Measurements from ENCODE around the gene AP2A1.

AP2A1 gene

DNA sequence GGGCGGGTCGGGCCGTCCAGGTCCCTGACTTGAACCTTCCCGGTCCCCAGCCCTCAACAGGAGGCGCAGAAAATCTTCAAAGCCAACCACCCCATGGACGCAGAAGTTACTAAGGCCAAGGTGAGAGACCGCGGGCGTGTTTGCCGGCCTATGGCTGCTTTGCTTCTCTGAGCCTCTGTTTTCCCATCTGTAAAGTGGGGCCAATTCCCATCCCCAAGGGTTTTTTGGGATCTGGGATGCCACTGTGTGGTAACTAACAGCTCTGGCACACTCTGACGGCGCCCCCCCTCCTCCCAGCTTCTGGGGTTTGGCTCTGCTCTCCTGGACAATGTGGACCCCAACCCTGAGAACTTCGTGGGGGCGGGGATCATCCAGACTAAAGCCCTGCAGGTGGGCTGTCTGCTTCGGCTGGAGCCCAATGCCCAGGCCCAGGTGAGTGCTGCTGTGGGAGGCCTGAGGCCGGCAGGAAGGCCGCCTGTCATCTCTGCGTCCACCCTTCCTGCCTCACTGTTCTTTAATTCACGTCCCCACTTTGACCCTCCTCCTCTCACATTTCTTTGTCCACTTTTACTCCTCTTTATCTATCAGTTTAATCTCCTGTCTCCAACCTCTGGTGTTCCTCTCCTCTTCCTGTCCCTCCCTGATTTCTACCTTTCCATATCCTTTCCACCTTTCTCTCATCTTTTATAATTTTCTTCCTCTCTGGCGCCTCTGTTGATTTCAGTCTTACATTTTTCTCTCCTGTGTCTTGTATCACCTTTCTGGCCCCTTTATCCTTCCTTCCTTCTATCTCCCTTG is 39.2 kb downstream of the AP2A1 start:
- Histone ChIP-seq H3K4me3 (ENCODE audit: low read depth, low read length) (no peak overlapping the region), H3K36me3 (ENCODE audit: insufficient read depth, low read length) (peaks cover 4% of the 10 kb centered on the region; the same call in 1 of the 2 replicates), H3K27ac (ENCODE audit: low read depth, low read length) (no peak overlapping the region), H3K79me2 (ENCODE audit: control insufficient read depth, insufficient read depth, low read length, unreplicated experiment) (no peaks in the 10 kb centered on the region), H3K27me3 (ENCODE audit: insufficient read depth, low read length) (no peaks in the 10 kb centered on the region), H3K4me1 (ENCODE audit: control insufficient read depth, insufficient read depth, low read length, unreplicated experiment) (no peaks in the 10 kb centered on the region), H2AFZ (ENCODE audit: low read length, unreplicated experiment) (no peak overlapping the region)

DNA sequence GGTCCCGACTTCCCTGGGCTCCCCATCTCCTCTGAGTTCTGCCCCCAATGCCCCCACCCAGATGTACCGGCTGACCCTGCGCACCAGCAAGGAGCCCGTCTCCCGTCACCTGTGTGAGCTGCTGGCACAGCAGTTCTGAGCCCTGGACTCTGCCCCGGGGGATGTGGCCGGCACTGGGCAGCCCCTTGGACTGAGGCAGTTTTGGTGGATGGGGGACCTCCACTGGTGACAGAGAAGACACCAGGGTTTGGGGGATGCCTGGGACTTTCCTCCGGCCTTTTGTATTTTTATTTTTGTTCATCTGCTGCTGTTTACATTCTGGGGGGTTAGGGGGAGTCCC is 39.8 kb downstream of the AP2A1 start:
- H3K36me3 ChIP-seq (ENCODE audit: insufficient read depth, low read length) = peaks cover 4% of the 10 kb centered on the region; the same call in 1 of the 2 replicates
- H3K27ac ChIP-seq (ENCODE audit: low read depth, low read length) = no peak overlapping the region
- H3K4me1 ChIP-seq (ENCODE audit: control insufficient read depth, insufficient read depth, low read length, unreplicated experiment) = no peaks in the 10 kb centered on the region
- H3K79me2 ChIP-seq (ENCODE audit: control insufficient read depth, insufficient read depth, low read length, unreplicated experiment) = no peaks in the 10 kb centered on the region
- no peaks in the 10 kb centered on the region for H3K27me3 ChIP-seq (ENCODE audit: insufficient read depth, low read length)
- H2AFZ ChIP-seq (ENCODE audit: low read length, unreplicated experiment) = no peak overlapping the region
- H3K4me3 ChIP-seq (ENCODE audit: low read depth, low read length) = no peak overlapping the region

DNA sequence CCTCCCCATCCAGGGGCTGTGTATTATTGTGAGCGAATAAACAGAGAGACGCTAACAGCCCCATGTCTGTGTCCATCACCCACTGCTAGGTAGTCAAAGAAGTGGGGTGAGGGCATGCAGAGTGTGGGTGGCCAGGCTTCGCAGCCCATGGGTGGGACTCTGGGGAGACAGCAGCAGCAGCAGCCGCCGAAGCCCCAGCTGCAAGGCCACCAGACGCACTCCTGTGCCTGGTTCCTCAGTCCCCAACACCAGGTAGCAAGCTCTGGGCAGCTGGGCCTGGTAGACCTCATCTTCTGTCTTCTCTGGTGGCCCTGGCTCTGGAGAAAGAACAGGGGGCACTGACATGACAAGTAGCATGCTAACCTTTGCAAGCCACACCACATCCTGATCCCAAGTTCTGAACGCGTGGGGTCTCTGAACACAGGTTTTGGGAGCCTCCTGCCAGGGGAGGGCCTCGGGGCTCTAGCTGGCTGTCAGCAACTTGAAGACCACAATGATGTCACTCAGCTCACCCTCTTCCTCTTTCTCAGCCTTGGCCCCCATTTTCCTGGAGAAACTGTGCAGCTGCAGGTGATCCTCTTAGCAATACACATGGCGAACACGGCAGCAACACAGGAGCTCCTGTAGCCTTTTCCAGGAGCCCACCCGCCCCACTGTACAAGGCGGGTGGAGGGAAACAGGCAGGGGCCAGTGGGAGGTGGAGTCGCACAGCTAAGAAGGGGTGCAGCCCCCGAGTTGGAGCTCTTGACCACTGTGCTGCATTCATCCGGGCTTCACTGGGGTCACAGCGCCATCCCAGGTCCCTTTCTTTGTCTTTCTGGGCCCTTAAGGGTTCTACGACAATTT is 40.5 kb downstream of the AP2A1 start:
- Histone ChIP-seq H3K27ac (ENCODE audit: low read depth, low read length) (no peak overlapping the region), H2AFZ (ENCODE audit: low read length, unreplicated experiment) (no peak overlapping the region), H3K36me3 (ENCODE audit: insufficient read depth, low read length) (peaks cover 4% of the 10 kb centered on the region; the same call in 1 of the 2 replicates), H3K4me1 (ENCODE audit: control insufficient read depth, insufficient read depth, low read length, unreplicated experiment) (peaks cover 2% of the 10 kb centered on the region), H3K4me3 (ENCODE audit: low read depth, low read length) (no peak overlapping the region), H3K79me2 (ENCODE audit: control insufficient read depth, insufficient read depth, low read length, unreplicated experiment) (no peaks in the 10 kb centered on the region), H3K27me3 (ENCODE audit: insufficient read depth, low read length) (no peaks in the 10 kb centered on the region)

DNA sequence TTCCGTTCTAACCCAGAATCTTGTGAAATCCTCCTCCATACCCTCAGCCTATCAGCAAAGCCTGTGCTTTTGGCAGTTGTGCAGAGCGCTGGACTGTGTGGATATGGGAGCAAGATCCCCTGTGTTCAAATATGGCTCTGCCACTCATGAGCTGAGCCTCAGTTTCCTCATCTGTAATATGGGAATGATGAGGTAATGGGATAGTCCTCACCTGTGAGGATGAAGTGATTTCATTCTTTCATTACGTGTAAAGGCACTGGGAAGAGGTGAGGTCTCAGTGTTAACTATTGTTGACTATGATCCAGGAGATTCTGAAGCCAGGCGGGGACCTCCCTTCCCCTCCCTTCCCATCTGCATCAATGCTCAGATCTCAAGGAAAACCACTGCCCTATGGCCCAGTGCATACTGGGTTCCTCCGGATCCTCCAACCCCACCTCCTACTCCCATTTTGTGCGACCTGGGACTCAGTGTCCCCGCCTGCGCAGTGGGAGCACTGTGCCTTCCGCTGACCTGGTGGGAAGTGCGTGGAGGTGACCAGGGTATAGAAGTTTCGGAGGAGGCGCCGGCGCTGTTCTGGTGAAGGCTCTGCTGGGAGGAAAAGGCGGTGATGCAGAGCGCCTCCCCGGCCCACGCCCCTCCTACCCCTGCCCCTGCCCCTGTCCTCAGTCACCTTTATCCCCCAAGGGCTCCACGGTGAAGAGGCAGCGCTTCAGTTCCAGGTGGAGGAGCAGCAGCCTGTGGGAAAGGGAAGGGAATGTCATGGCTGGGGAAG is 41.3 kb downstream of the AP2A1 start:
- H3K27me3 ChIP-seq (ENCODE audit: insufficient read depth, low read length) = no peaks in the 10 kb centered on the region
- peaks cover 4% of the 10 kb centered on the region; the same call in 1 of the 2 replicates for H3K36me3 ChIP-seq (ENCODE audit: insufficient read depth, low read length)
- H3K4me1 ChIP-seq (ENCODE audit: control insufficient read depth, insufficient read depth, low read length, unreplicated experiment) = peaks cover 4% of the 10 kb centered on the region
- 0 out of 2 replicates have a peak overlapping the region, but pooled peaks have one; percentile 74 for H3K4me3 ChIP-seq (ENCODE audit: low read depth, low read length)
- no peak overlapping the region for H3K27ac ChIP-seq (ENCODE audit: low read depth, low read length)
- H3K79me2 ChIP-seq (ENCODE audit: control insufficient read depth, insufficient read depth, low read length, unreplicated experiment) = no peaks in the 10 kb centered on the region
- H2AFZ ChIP-seq (ENCODE audit: low read length, unreplicated experiment) = no peak overlapping the region

DNA sequence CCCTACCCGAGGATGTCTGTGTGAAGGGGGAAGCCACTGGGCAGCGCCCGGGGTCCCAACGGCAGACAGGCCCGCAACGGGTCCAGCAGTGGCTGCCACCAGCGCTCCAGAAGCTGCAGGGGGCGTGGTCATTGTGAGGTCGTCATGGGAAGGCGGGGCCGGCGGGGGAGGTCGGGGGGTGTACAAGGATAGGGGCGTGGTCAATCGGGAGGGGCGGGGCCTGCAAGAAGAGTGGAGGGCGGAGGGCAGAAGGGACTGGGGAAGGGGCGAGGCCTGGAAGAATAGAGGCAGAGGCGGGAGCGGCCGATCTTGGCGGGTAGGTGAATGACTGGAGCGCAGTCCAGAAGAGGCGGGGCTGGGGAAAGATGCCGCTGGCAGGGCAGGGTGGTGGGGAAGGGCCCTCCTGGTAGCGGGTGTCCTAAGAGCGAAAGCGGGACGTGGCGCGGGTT is 41.9 kb downstream of the AP2A1 start:
- Histone ChIP-seq H3K4me3 (ENCODE audit: low read depth, low read length) (peak overlapping the region; percentile 74), H3K27ac (ENCODE audit: low read depth, low read length) (no peak overlapping the region), H3K79me2 (ENCODE audit: control insufficient read depth, insufficient read depth, low read length, unreplicated experiment) (no peaks in the 10 kb centered on the region), H2AFZ (ENCODE audit: low read length, unreplicated experiment) (peak overlapping the region; percentile 45), H3K27me3 (ENCODE audit: insufficient read depth, low read length) (no peaks in the 10 kb centered on the region), H3K4me1 (ENCODE audit: control insufficient read depth, insufficient read depth, low read length, unreplicated experiment) (peaks cover 4% of the 10 kb centered on the region), H3K36me3 (ENCODE audit: insufficient read depth, low read length) (peaks cover 4% of the 10 kb centered on the region; the same call in 1 of the 2 replicates)

DNA sequence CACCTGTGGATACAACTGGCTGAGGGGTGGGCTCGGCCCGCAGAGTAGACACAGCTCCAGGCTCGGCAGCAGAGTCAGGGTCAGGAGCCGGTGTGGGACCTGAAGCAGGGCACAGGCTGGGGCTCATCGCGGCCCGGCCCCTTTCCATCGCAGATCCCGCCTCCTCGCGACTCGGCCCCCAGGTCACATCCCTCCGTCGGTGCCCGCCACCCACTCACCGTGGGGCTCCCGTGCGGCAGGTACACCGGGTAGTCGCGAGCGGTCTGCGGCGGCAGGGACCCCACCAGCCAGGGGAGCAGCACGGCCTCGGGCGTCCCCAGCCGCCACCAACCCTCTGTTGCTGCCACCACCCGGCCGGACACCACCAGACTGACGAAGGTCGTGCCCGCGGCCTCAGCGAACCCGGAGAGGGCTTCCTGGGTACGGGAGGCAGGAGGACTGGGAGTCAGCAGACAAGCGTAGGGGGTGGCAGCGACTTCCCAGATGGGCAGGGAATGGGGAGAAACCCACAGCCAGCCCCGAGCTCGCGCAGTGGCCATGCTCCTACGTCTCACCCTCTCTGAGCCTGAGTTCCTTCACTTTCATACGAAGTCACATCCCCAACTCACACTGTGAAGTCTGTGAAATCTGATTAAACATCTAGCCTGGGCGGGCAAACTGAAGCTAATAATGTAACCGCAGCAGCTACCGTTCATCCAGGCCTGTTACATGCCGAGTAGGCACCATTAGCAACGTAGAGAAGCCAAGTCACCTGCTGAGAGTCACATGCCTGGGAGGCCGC is 42.5 kb downstream of the AP2A1 start:
- Histone ChIP-seq H3K36me3 (ENCODE audit: insufficient read depth, low read length) (peaks cover 4% of the 10 kb centered on the region; the same call in 1 of the 2 replicates), H2AFZ (ENCODE audit: low read length, unreplicated experiment) (peak overlapping the region; percentile 45), H3K27ac (ENCODE audit: low read depth, low read length) (no peak overlapping the region), H3K79me2 (ENCODE audit: control insufficient read depth, insufficient read depth, low read length, unreplicated experiment) (no peaks in the 10 kb centered on the region), H3K4me1 (ENCODE audit: control insufficient read depth, insufficient read depth, low read length, unreplicated experiment) (peaks cover 9% of the 10 kb centered on the region), H3K4me3 (ENCODE audit: low read depth, low read length) (peak overlapping the region; percentile 74), H3K27me3 (ENCODE audit: insufficient read depth, low read length) (no peaks in the 10 kb centered on the region)

DNA sequence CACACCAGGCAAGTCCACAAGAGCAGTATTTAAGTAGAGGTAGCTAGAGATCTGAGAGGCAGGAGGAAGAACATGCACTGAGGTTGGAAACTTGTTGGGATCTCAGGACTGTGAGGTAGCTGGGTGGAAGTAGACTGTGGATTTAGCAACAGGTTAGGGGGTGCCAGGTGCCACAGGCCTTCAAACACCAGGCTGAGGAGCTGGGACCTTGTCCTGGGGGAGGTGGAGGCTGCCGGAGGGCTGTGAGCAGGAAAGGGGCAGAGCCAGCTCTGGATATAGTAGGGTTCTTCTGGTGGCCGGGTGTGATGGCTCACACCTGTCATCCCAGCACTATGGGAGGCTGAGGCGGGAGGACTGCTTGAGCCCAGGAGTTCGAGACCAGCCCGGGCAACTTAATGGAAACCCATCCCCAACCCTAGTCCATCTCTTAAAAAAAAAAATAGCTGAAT is 43.2 kb downstream of the AP2A1 start:
- no peak overlapping the region for H3K27ac ChIP-seq (ENCODE audit: low read depth, low read length)

DNA sequence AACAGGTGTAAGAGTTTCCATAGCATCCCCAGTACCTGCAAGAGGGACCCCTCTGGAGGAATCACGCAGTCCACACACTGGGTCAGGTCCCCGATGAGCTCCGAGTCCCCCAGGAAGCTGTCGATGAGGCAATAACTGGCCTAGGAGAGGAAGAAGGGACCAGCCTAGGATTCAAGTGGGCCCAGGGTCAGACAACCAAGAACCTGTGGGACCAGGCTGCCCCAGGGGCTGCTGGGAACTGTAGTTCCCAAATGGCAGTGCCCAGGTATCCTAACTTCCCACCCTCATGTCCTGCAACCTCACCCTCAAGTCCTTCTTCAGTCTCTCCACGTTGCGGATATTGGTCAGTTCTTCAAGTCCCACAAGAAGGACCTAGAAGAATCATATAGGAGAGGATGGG is 44.5 kb downstream of the AP2A1 start:
- no peak overlapping the region for H3K27ac ChIP-seq (ENCODE audit: low read depth, low read length)

More for the DNA sequence above, 43.2 kb downstream of the AP2A1 start:
- H3K27me3 ChIP-seq (ENCODE audit: insufficient read depth, low read length) = no peaks in the 10 kb centered on the region
- peaks cover 4% of the 10 kb centered on the region; the same call in 1 of the 2 replicates for H3K36me3 ChIP-seq (ENCODE audit: insufficient read depth, low read length)
- H3K4me3 ChIP-seq (ENCODE audit: low read depth, low read length) = peak overlapping the region; percentile 74; the same call in 1 of the 2 replicates
- H2AFZ ChIP-seq (ENCODE audit: low read length, unreplicated experiment) = no peak overlapping the region
- H3K4me1 ChIP-seq (ENCODE audit: control insufficient read depth, insufficient read depth, low read length, unreplicated experiment) = peaks cover 11% of the 10 kb centered on the region
- H3K79me2 ChIP-seq (ENCODE audit: control insufficient read depth, insufficient read depth, low read length, unreplicated experiment) = no peaks in the 10 kb centered on the region

DNA sequence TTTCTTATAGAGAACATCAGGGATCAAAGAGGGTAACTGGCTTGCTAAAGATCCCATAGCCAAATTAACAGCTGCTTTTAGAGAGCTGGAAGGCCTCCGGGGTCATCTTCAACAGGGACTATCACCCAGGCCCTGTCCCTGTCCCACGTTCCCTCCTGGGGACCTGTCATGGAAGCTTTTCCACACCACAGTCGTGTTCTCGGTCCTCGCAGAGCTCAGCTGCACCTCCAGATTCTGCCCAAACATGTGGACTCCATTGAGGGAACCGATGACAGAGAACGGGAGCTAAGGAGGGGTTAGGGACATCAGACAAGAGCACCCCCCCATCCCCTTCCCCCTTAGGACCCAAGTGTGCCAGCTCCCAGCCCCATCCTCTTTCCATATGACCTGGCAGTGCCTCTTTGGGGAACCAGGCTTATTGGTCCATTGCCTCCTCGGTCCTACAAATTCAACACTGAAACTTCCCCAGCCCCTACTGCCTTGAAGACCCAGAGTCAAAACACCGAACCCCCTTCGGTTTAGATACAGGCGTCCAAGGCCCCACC is 45.7 kb downstream of the AP2A1 start:
- Histone ChIP-seq H3K4me3 (ENCODE audit: low read depth, low read length) (peak overlapping the region; percentile 91), H3K27me3 (ENCODE audit: insufficient read depth, low read length) (no peaks in the 10 kb centered on the region), H3K27ac (ENCODE audit: low read depth, low read length) (peak overlapping the region; percentile 96), H3K36me3 (ENCODE audit: insufficient read depth, low read length) (0 out of 2 replicates have a peak, but pooled peaks cover 4% of the 10 kb centered on the region), H3K79me2 (ENCODE audit: control insufficient read depth, insufficient read depth, low read length, unreplicated experiment) (no peaks in the 10 kb centered on the region), H2AFZ (ENCODE audit: low read length, unreplicated experiment) (no peak overlapping the region), H3K4me1 (ENCODE audit: control insufficient read depth, insufficient read depth, low read length, unreplicated experiment) (peaks cover 11% of the 10 kb centered on the region)

More for the DNA sequence above, 44.5 kb downstream of the AP2A1 start:
- 0 out of 2 replicates have a peak, but pooled peaks cover 4% of the 10 kb centered on the region for H3K36me3 ChIP-seq (ENCODE audit: insufficient read depth, low read length)
- peaks cover 11% of the 10 kb centered on the region for H3K4me1 ChIP-seq (ENCODE audit: control insufficient read depth, insufficient read depth, low read length, unreplicated experiment)
- H3K79me2 ChIP-seq (ENCODE audit: control insufficient read depth, insufficient read depth, low read length, unreplicated experiment) = no peaks in the 10 kb centered on the region
- H3K27me3 ChIP-seq (ENCODE audit: insufficient read depth, low read length) = no peaks in the 10 kb centered on the region
- H3K4me3 ChIP-seq (ENCODE audit: low read depth, low read length) = no peak overlapping the region
- no peak overlapping the region for H2AFZ ChIP-seq (ENCODE audit: low read length, unreplicated experiment)

Data from ACC112 (cell line).